ENCODE data around the gene UGT8.
"Not testable (repeated sequence)": the region's sequence is repeated elsewhere in the genome, so short reads cannot be mapped to it uniquely, and the experiment has no call there.

UGT8 gene

GRCh38 chr4:114642173-114642780, 43.7 kb downstream of the UGT8 start:
- FAIRE-seq = no peak
- TF ChIP-seq POLR2A (IDR thresholded peaks at IDR 0.05; ENCODE audit: low read depth, low read length) (no peak), PAX5 (IDR thresholded peaks at IDR 0.05; ENCODE audit: insufficient read depth, low read length, severe bottlenecking) (no peak), SPI1 (IDR thresholded peaks at IDR 0.05; ENCODE audit: low read depth, low read length) (no peak), POLR2AphosphoS5 (IDR thresholded peaks at IDR 0.05; ENCODE audit: low read depth, low read length) (no peak), POU2F2 (IDR thresholded peaks at IDR 0.05; ENCODE audit: low read depth, low read length) (no peak), TAF1 (IDR thresholded peaks at IDR 0.05; ENCODE audit: low read depth, low read length) (no peak)
- DNase-seq (ENCODE audit: insufficient read length, low spot score) = no peak

- no peak for FAIRE-seq
- no peak for TF ChIP-seq POU2F2 (IDR thresholded peaks at IDR 0.05; ENCODE audit: low read depth, low read length)
- no peak for TF ChIP-seq PAX5 (IDR thresholded peaks at IDR 0.05; ENCODE audit: insufficient read depth, low read length, severe bottlenecking)
- no peak for TF ChIP-seq TAF1 (IDR thresholded peaks at IDR 0.05; ENCODE audit: low read depth, low read length)
- no peak for TF ChIP-seq POLR2AphosphoS5 (IDR thresholded peaks at IDR 0.05; ENCODE audit: low read depth, low read length)
- TF ChIP-seq POLR2A (IDR thresholded peaks at IDR 0.05; ENCODE audit: low read depth, low read length) = no peak
- no peak for TF ChIP-seq SPI1 (IDR thresholded peaks at IDR 0.05; ENCODE audit: low read depth, low read length)
- no peak for DNase-seq (ENCODE audit: insufficient read length, low spot score)
Measured at GRCh38 chr4:114649908-114650307, 51.3 kb downstream of the UGT8 start.

- FAIRE-seq (no peak), DNase-seq (ENCODE audit: insufficient read length, low spot score) (no peak)
- no peak for TF ChIP-seq PAX5 (IDR thresholded peaks at IDR 0.05; ENCODE audit: insufficient read depth, low read length, severe bottlenecking)
- no peak for TF ChIP-seq POLR2AphosphoS5 (IDR thresholded peaks at IDR 0.05; ENCODE audit: low read depth, low read length)
- no peak for TF ChIP-seq POLR2A (IDR thresholded peaks at IDR 0.05; ENCODE audit: low read depth, low read length)
- no peak for TF ChIP-seq TAF1 (IDR thresholded peaks at IDR 0.05; ENCODE audit: low read depth, low read length)
- TF ChIP-seq POU2F2 (IDR thresholded peaks at IDR 0.05; ENCODE audit: low read depth, low read length) = no peak
- no peak for TF ChIP-seq SPI1 (IDR thresholded peaks at IDR 0.05; ENCODE audit: low read depth, low read length)
Measured at GRCh38 chr4:114653675-114654074, 55.1 kb downstream of the UGT8 start.

- DNase-seq (ENCODE audit: insufficient read length, low spot score) = no peak
- no peak for FAIRE-seq
- TF ChIP-seq POLR2AphosphoS5 (IDR thresholded peaks at IDR 0.05; ENCODE audit: low read depth, low read length) = no peak
- TF ChIP-seq TAF1 (IDR thresholded peaks at IDR 0.05; ENCODE audit: low read depth, low read length) = no peak
- no peak for TF ChIP-seq POU2F2 (IDR thresholded peaks at IDR 0.05; ENCODE audit: low read depth, low read length)
- no peak for TF ChIP-seq PAX5 (IDR thresholded peaks at IDR 0.05; ENCODE audit: insufficient read depth, low read length, severe bottlenecking)
- TF ChIP-seq SPI1 (IDR thresholded peaks at IDR 0.05; ENCODE audit: low read depth, low read length) = no peak
- TF ChIP-seq POLR2A (IDR thresholded peaks at IDR 0.05; ENCODE audit: low read depth, low read length) = no peak
Measured at GRCh38 chr4:114654592-114654991, 56.0 kb downstream of the UGT8 start.

GRCh38 chr4:114658179-114658578, 59.6 kb downstream of the UGT8 start:
- FAIRE-seq = no peak
- TF ChIP-seq SPI1 (IDR thresholded peaks at IDR 0.05; ENCODE audit: low read depth, low read length) = no peak

GRCh38 chr4:114658776-114659175, 60.2 kb downstream of the UGT8 start:
- TF ChIP-seq PAX5 (IDR thresholded peaks at IDR 0.05; ENCODE audit: insufficient read depth, low read length, severe bottlenecking) (no peak), TAF1 (IDR thresholded peaks at IDR 0.05; ENCODE audit: low read depth, low read length) (no peak), POU2F2 (IDR thresholded peaks at IDR 0.05; ENCODE audit: low read depth, low read length) (no peak), SPI1 (IDR thresholded peaks at IDR 0.05; ENCODE audit: low read depth, low read length) (no peak), POLR2AphosphoS5 (IDR thresholded peaks at IDR 0.05; ENCODE audit: low read depth, low read length) (no peak), POLR2A (IDR thresholded peaks at IDR 0.05; ENCODE audit: low read depth, low read length) (no peak)
- FAIRE-seq = no peak
- DNase-seq (ENCODE audit: insufficient read length, low spot score) = no peak

More at GRCh38 chr4:114658179-114658578, 59.6 kb downstream of the UGT8 start:
- DNase-seq (ENCODE audit: insufficient read length, low spot score) = no peak

GRCh38 chr4:114659386-114660008, 60.9 kb downstream of the UGT8 start:
- TF ChIP-seq TAF1 (IDR thresholded peaks at IDR 0.05; ENCODE audit: low read depth, low read length) (no peak), POU2F2 (IDR thresholded peaks at IDR 0.05; ENCODE audit: low read depth, low read length) (no peak), POLR2AphosphoS5 (IDR thresholded peaks at IDR 0.05; ENCODE audit: low read depth, low read length) (no peak), POLR2A (IDR thresholded peaks at IDR 0.05; ENCODE audit: low read depth, low read length) (no peak), SPI1 (IDR thresholded peaks at IDR 0.05; ENCODE audit: low read depth, low read length) (no peak), PAX5 (IDR thresholded peaks at IDR 0.05; ENCODE audit: insufficient read depth, low read length, severe bottlenecking) (no peak)
- DNase-seq (ENCODE audit: insufficient read length, low spot score) = peak; percentile 10
- FAIRE-seq = peak; percentile 91

GRCh38 chr4:114663083-114663482, 64.5 kb downstream of the UGT8 start:
- FAIRE-seq = no peak
- DNase-seq (ENCODE audit: insufficient read length, low spot score) = no peak
- TF ChIP-seq TAF1 (IDR thresholded peaks at IDR 0.05; ENCODE audit: low read depth, low read length) (no peak), POU2F2 (IDR thresholded peaks at IDR 0.05; ENCODE audit: low read depth, low read length) (no peak), POLR2AphosphoS5 (IDR thresholded peaks at IDR 0.05; ENCODE audit: low read depth, low read length) (no peak), POLR2A (IDR thresholded peaks at IDR 0.05; ENCODE audit: low read depth, low read length) (no peak), PAX5 (IDR thresholded peaks at IDR 0.05; ENCODE audit: insufficient read depth, low read length, severe bottlenecking) (no peak), SPI1 (IDR thresholded peaks at IDR 0.05; ENCODE audit: low read depth, low read length) (no peak)

GRCh38 chr4:114668577-114668976, 70.0 kb downstream of the UGT8 start:
- no peak for FAIRE-seq
- no peak for DNase-seq (ENCODE audit: insufficient read length, low spot score)
- no peak for TF ChIP-seq POLR2A (IDR thresholded peaks at IDR 0.05; ENCODE audit: low read depth, low read length)
- TF ChIP-seq POU2F2 (IDR thresholded peaks at IDR 0.05; ENCODE audit: low read depth, low read length) = no peak
- no peak for TF ChIP-seq POLR2AphosphoS5 (IDR thresholded peaks at IDR 0.05; ENCODE audit: low read depth, low read length)
- no peak for TF ChIP-seq PAX5 (IDR thresholded peaks at IDR 0.05; ENCODE audit: insufficient read depth, low read length, severe bottlenecking)
- TF ChIP-seq TAF1 (IDR thresholded peaks at IDR 0.05; ENCODE audit: low read depth, low read length) = no peak
- TF ChIP-seq SPI1 (IDR thresholded peaks at IDR 0.05; ENCODE audit: low read depth, low read length) = no peak

GRCh38 chr4:114670733-114671132, 72.1 kb downstream of the UGT8 start:
- DNase-seq (ENCODE audit: insufficient read length, low spot score); FAIRE-seq: not testable (repeated sequence)
